DOHH2 (cell line): ENCODE results near the gene NEK5.
A peak's percentile ranks its signal among the peaks of the same experiment; 100 is the strongest.
"Not testable (repeated sequence)": the region's sequence is repeated elsewhere in the genome, so short reads cannot be mapped to it uniquely, and the experiment has no call there.

Experiments used
- H3F3A ChIP-seq: fragments of 200-600 bp; sonication (generic), shearing (Covaris generic); 2 replicates; pipeline ENCODE4 v1.6.0; 2016; ENCODE audit warnings: antibody characterized with exemption, mild to moderate bottlenecking; ENCODE audit not compliant: control insufficient read depth, insufficient read depth
- H3K27ac ChIP-seq: fragments of 200-600 bp; sonication (generic); 2 replicates; pipeline ENCODE4 v1.5.1; 2014; ENCODE audit warnings: low read depth, mild to moderate bottlenecking, low read length, moderate library complexity
- H3K27me3 ChIP-seq: fragments of 200-600 bp; sonication (generic); 2 replicates; pipeline ENCODE4 v1.6.1; 2014; ENCODE audit warnings: mild to moderate bottlenecking, low read length, mixed read lengths; ENCODE audit not compliant: control insufficient read depth
- H3K36me3 ChIP-seq: fragments of 200-600 bp; sonication (generic); 2 replicates; pipeline ENCODE4 v1.6.1; 2014; ENCODE audit warnings: mild to moderate bottlenecking, low read length, moderate library complexity, mixed read lengths; ENCODE audit not compliant: control insufficient read depth
- H3K4me1 ChIP-seq: fragments of 200-600 bp; sonication (generic); 2 replicates; pipeline ENCODE4 v1.6.1; 2014; ENCODE audit warnings: mild to moderate bottlenecking, low read length, mixed read lengths; ENCODE audit not compliant: control insufficient read depth
- H3K4me2 ChIP-seq: fragments of 200-600 bp; sonication (generic); 2 replicates; pipeline ENCODE4 v1.6.0; 2014; ENCODE audit warnings: mild to moderate bottlenecking, low read length, moderate library complexity
- H3K4me3 ChIP-seq: fragments of 200-600 bp; sonication (generic); 2 replicates; pipeline ENCODE4 v1.5.1; 2014; ENCODE audit warnings: mild to moderate bottlenecking, low read length, mixed read lengths
- H3K79me2 ChIP-seq: fragments of 200-600 bp; sonication (generic); 2 replicates; pipeline ENCODE4 v1.6.1; 2014; ENCODE audit warnings: mild to moderate bottlenecking, low read length, mixed read lengths; ENCODE audit not compliant: control insufficient read depth
- H3K9me2 ChIP-seq: fragments of 200-600 bp; sonication (generic); replicated peaks from 2 replicates; pipeline ENCODE4 v1.6.1; 2014; ENCODE audit warnings: mild to moderate bottlenecking, low read length, mixed read lengths; ENCODE audit not compliant: control insufficient read depth
- H3K9me3 ChIP-seq: fragments of 200-600 bp; sonication (generic); 2 replicates; pipeline ENCODE4 v1.6.1; 2014; ENCODE audit warnings: antibody characterized with exemption, low read length, mixed read lengths; ENCODE audit not compliant: control insufficient read depth, insufficient read depth
- H4K20me1 ChIP-seq: fragments of 200-600 bp; sonication (generic); 2 replicates; pipeline ENCODE4 v1.6.0; 2014; ENCODE audit warnings: low read depth, mild to moderate bottlenecking, antibody characterized with exemption, low read length, moderate library complexity; ENCODE audit not compliant: control insufficient read depth, insufficient read depth
- EZH2phosphoT487 ChIP-seq: fragments of 200-600 bp; sonication (generic); IDR thresholded peaks from 2 replicates; pipeline ENCODE4 v1.6.1; 2017; ENCODE audit warnings: borderline replicate concordance, mild to moderate bottlenecking, antibody characterized with exemption, low read length, moderate library complexity, mixed read lengths
- TF ChIP-seq, protein P1 (sequence below): fragments of 200-600 bp; sonication (generic); IDR thresholded peaks from one replicate; pipeline ENCODE4 v1.5.1; 2014; ENCODE audit warnings: antibody characterized with exemption, mild to moderate bottlenecking, low read depth, low read length; ENCODE audit not compliant: poor library complexity, severe bottlenecking

NEK5 gene, protein sequence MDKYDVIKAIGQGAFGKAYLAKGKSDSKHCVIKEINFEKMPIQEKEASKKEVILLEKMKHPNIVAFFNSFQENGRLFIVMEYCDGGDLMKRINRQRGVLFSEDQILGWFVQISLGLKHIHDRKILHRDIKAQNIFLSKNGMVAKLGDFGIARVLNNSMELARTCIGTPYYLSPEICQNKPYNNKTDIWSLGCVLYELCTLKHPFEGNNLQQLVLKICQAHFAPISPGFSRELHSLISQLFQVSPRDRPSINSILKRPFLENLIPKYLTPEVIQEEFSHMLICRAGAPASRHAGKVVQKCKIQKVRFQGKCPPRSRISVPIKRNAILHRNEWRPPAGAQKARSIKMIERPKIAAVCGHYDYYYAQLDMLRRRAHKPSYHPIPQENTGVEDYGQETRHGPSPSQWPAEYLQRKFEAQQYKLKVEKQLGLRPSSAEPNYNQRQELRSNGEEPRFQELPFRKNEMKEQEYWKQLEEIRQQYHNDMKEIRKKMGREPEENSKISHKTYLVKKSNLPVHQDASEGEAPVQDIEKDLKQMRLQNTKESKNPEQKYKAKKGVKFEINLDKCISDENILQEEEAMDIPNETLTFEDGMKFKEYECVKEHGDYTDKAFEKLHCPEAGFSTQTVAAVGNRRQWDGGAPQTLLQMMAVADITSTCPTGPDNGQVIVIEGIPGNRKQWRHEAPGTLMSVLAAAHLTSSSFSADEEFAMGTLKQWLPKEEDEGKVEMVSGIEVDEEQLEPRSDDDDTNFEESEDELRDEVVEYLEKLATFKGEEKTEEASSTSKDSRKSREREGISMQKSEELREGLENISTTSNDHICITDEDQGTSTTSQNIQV

DNA sequence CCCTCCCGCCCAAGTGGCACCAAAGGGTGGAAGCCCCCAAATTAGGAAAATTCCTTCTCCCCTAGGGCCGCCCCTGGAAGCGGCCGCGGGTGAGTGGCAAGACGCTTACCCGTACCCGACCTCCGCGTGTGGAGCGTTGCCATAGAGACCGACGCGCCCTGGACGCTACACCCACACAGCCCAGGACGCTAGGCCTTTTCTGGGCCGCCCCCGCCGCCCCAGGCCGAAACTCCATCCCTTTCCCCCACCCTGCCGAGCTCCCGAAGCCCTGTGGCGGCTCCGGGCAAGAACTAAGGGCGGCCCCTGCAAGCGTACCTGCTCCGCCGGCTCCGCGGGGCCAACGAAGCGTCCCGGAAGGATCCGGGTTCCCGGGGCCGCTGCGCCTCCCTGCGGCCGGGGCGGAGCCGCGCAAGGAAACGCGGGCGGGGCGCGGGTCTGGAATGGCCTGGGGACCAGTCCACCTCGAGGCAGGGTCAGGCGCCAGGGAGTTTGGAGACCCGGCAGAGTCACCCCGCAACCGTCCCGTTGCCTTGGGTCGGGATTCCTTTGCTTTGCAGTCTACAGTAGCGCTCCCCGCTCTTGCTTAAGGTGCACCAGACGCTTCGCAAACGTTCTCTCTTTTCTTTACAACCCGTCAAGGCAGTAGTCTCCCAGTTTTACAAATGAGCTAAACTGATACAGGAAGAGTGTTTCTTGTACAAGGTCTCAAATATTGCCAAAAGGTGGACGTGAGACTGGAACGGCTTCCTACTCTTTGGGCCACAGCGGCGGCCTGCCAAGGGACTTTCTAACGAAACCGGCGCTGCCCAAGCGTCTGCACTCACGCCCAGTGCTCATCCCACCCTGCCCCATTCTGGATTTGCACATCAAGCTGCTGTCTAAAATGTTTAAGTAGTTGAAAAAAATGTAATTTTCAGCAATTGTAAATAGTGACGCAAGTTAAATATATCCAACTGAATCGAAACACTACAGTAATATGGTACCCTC lies at the start of gene NEK5:
Gene NEK5, minus strand, starts transcription at position 360 of the 987 bp plus-strand sequence. CDS start 1,591 bp downstream, outside the sequence.
- H4K20me1 ChIP-seq = no peaks in the 10 kb centered on the region
- peak within 1 kb of the TSS; percentile 76 for H3K4me3 ChIP-seq
- no peaks in the 10 kb centered on the region for H3K9me2 ChIP-seq
- no peaks in the 10 kb centered on the region for H3K36me3 ChIP-seq
- peaks cover 27% of the 10 kb centered on the region for H3K27me3 ChIP-seq
- TF ChIP-seq EZH2phosphoT487 = no peak
- TF ChIP-seq, protein P1, sequence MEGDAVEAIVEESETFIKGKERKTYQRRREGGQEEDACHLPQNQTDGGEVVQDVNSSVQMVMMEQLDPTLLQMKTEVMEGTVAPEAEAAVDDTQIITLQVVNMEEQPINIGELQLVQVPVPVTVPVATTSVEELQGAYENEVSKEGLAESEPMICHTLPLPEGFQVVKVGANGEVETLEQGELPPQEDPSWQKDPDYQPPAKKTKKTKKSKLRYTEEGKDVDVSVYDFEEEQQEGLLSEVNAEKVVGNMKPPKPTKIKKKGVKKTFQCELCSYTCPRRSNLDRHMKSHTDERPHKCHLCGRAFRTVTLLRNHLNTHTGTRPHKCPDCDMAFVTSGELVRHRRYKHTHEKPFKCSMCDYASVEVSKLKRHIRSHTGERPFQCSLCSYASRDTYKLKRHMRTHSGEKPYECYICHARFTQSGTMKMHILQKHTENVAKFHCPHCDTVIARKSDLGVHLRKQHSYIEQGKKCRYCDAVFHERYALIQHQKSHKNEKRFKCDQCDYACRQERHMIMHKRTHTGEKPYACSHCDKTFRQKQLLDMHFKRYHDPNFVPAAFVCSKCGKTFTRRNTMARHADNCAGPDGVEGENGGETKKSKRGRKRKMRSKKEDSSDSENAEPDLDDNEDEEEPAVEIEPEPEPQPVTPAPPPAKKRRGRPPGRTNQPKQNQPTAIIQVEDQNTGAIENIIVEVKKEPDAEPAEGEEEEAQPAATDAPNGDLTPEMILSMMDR = peak; percentile 81
- H3K9me3 ChIP-seq = no peaks in the 10 kb centered on the region
- no peaks in the 10 kb centered on the region for H3F3A ChIP-seq
- no peak within 1 kb of the TSS for H3K27ac ChIP-seq
- peak within 1 kb of the TSS; percentile 89 for H3K4me2 ChIP-seq
- no peaks in the 10 kb centered on the region for H3K79me2 ChIP-seq
- peaks cover 12% of the 10 kb centered on the region for H3K4me1 ChIP-seq

DNA sequence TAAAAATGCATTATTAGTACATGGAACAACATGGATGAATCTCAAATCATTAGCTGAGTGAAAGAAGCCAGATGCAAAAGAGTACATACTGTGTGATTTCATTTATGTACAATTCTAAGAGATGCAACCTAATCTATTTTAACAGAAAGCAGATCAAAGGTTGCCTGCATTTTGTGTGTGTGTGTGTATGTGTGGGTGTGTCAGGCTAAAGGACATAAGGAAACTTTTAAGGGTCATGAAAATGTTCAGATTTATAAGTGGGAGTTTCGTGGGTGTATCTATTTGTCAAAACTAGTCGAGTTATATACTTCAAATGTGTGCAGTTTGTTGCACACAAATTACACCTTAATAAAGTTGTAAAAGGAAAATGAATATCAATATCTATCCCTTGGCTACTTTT lies 48.4 kb upstream of the NEK5 start:
- Histone ChIP-seq H3K4me1 (no peaks in the 10 kb centered on the region), H3K36me3 (peaks cover 43% of the 10 kb centered on the region), H3K27me3 (no peaks in the 10 kb centered on the region), H3F3A (no peaks in the 10 kb centered on the region), H3K9me3 (no peaks in the 10 kb centered on the region), H4K20me1 (no peaks in the 10 kb centered on the region), H3K9me2 (no peaks in the 10 kb centered on the region), H3K79me2 (no peaks in the 10 kb centered on the region), H3K27ac (no peak overlapping the region), H3K4me3 (no peak overlapping the region), H3K4me2 (no peak overlapping the region)
- TF ChIP-seq, protein P1 = no peak
- no peak for TF ChIP-seq EZH2phosphoT487

DNA sequence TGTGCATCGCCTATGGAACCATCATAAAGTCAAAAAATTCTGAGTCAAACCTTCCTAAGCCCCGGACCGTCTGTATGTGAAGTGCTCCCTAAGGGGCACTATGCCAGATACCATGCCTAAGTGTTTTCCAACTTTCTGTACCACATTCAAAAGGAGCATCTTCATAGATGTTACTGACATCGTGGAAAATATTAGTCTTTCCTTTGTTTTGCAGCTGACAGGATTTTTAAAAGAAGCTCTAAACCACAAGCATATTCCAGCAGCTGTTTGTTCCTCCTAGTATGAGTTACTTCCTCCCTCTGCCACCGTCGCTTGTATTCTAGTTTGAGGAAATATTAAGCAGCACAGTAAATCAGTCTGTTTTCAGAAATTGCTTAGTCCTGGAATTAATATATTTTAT lies 45.1 kb upstream of the NEK5 start:
- not testable (repeated sequence) for H3K27ac ChIP-seq, H3K79me2 ChIP-seq, H3K27me3 ChIP-seq, H4K20me1 ChIP-seq, H3K4me3 ChIP-seq, H3K4me1 ChIP-seq, H3F3A ChIP-seq, H3K9me3 ChIP-seq, H3K9me2 ChIP-seq, H3K4me2 ChIP-seq
- peaks cover 44% of the 10 kb centered on the region for H3K36me3 ChIP-seq
